LNCaP clone FGC (cell line): ENCODE results near the gene SLC30A1.

Experiments
- DNase-seq: peaks from one replicate; pipeline ENCODE4 v3.0.0-alpha.2; 2011; ENCODE audit warnings: low read depth
- H3K4me3 ChIP-seq: 2 replicates; pipeline ENCODE4 v1.5.1; 2011; ENCODE audit warnings: mild to moderate bottlenecking, low read depth, low read length, control low read depth
- TF ChIP-seq, protein P1 (sequence below): IDR thresholded peaks from 2 replicates; pipeline ENCODE4 v1.5.1; 2012; ENCODE audit warnings: mild to moderate bottlenecking; ENCODE audit not compliant: control insufficient read depth, insufficient read depth; ENCODE audit errors: extremely low read depth

Gene SLC30A1

DNA sequence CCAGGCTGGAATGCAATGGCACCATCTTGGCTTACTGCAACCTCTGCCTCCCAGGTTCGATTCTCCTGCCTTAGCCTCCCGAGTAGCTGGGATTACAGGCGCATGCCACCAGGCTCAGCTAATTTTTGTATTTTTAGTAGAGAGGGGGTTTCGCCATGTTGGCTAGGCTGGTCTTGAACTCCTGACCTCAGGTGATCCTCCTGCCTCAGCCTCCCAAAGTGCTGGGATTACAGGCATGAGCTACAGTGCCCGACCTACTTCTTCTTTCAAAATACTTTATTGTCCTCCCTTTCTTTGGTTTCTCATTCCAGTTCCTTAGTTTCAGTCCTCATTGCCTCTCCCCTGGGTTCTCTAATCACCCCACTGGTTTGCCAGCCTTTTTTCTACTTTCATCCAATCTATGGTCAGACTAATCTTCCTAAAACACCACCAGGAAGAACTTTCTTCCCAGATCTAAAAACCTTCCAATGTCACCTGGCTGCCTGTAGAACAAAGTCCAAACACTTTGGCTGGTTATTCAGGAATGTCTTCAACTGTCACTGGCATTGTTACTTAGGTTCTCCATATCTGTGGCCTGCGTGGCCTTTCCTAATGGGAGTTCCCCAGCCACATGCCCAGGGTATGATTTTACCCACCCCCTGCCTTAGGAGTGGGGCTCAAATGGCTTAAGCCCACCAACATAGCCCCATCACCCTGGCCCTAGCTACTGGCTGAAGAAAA, 29.0 kb upstream of the SLC30A1 start:
- TF ChIP-seq, protein P1, sequence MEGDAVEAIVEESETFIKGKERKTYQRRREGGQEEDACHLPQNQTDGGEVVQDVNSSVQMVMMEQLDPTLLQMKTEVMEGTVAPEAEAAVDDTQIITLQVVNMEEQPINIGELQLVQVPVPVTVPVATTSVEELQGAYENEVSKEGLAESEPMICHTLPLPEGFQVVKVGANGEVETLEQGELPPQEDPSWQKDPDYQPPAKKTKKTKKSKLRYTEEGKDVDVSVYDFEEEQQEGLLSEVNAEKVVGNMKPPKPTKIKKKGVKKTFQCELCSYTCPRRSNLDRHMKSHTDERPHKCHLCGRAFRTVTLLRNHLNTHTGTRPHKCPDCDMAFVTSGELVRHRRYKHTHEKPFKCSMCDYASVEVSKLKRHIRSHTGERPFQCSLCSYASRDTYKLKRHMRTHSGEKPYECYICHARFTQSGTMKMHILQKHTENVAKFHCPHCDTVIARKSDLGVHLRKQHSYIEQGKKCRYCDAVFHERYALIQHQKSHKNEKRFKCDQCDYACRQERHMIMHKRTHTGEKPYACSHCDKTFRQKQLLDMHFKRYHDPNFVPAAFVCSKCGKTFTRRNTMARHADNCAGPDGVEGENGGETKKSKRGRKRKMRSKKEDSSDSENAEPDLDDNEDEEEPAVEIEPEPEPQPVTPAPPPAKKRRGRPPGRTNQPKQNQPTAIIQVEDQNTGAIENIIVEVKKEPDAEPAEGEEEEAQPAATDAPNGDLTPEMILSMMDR = no peak
- H3K4me3 ChIP-seq = no peak overlapping the region
- DNase-seq = no peak

DNA sequence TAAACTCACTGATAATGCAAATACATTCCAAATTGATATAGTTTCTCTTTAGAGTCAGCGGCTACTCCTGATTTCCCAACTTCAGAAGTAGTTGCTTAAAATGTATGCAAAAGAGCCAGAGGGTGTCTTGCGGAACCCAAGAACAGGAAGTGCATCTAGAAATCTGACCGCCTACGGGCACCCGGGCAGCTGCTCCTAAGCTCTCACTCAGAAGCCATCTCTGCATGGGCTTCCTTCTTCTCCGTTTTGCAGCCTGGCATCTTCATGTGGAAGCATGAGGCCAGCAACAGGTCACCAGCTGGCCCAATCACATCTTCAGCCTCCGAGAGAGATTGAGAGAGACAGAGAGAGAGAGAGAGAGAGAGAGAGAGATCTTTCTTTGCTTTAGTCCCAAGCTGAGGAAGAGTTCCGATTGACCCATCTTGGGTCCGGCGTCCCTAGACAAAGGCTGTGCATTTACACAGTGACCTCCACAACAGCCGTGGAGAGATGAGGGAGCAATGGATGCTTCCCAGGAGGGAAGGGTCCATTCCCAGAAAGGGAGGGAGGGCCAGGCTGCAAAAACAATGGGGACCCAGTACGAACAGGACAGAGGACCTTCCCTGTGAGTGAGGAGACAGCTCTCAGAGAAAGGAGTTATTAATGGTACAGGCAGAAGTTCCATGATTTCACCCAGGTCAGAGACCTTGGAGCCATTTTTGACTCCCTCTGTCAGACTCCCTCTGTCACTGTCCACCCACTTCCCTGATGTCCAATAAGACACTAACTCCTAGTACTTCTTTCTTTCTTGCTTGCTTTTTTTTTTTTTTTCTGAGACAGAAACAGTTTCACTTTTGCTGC, 28.2 kb upstream of the SLC30A1 start:
- TF ChIP-seq, protein P1 = no peak
- DNase-seq = no peak
- no peak overlapping the region for H3K4me3 ChIP-seq

DNA sequence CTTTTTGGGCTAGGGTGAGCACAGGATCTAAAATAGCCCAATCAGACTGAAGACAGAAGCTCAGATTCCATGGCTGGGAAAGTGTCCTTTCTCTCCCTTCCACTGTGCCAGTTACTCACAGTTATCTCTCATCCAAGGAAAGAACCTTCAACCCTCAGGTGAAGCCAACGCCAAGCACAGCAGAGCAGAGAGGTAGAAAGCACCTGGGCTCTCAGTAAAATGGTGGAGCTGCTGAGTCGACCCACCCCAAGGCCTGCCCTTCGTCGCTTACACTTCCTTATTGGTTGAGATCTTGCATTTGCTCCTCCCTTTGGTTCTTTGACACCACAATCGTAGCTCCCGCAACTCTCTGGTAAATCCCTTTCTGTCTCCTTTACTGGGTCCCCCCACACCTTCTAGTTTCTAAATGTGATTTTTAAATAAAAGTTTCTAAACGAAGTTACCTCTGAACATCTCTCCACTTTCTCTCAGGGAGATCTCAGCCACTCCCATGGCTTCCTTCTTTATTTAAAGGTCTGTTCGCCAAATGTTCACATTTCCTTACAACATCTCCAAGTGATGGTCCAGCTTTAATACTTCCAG, 27.5 kb upstream of the SLC30A1 start:
- no peak overlapping the region for H3K4me3 ChIP-seq
- TF ChIP-seq, protein P1 = no peak
- DNase-seq = no peak

GRCh38 chr1:211605603-211606331, 26.8 kb upstream of the SLC30A1 start:
- TF ChIP-seq, protein P1 = no peak
- no peak overlapping the region for H3K4me3 ChIP-seq
- no peak for DNase-seq

GRCh38 chr1:211605034-211605433, 26.1 kb upstream of the SLC30A1 start:
- TF ChIP-seq, protein P1 = no peak
- no peak overlapping the region for H3K4me3 ChIP-seq
- no peak for DNase-seq

- TF ChIP-seq, protein P1 = no peak
- DNase-seq = no peak
- no peak overlapping the region for H3K4me3 ChIP-seq
Observed at GRCh38 chr1:211604548-211604947, 25.6 kb upstream of the SLC30A1 start.
